Measurements from ENCODE around the gene NHLRC4. TPM values are rescaled to one million over a fixed set of nuclear protein-coding genes. Genes with fewer than 3 reads are reported as not detected.

The NHLRC4 gene
- total RNA-seq, 1 donor from 2014 or later = 1.1 TPM

DNA sequence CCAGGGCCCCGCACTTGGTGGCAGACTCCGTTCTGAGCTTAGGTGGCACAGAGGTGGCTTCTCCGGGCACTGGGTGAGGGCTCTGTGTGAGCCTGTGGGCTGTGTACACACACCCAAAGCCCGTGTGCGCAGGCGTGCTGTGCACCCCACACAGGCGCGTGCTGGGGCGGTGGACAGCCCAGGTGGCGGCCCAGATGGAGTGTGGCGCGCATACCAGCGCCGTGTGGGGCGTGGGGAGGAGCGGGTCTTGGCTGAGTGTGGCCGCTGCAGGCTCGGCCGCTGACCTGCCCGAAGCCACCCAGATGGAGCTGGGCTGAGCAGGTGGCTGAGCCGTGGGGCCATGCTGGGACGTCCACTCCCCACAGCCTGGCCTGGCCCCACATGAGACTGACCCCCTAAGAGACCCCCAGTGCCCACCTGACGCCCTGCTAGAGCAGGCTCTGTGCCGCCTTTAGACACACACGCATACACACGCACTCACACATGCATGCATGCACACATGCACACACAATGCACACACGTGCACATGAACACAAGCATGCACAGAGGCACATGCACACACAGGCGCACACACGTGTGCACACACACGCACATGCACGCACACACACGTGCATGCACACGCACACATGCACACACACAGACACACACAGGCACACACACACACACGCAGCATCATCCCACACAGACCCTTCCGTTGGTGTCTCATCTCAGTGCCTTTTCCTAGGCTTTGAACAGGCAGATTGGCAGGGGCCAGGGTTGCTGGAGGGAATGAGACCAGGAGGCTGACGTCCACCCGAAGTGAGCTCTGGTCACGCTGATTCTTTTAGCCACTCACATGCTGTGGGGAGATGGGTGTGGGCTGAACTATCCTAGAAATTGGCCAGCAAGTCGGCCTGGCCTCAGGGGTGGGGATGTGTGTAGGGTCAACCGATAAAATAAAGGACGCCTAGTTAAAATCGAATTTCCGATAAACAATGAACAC, 4.6 kb upstream of the NHLRC4 start:
- Mint-ChIP-seq H3K4me3 (no peak overlapping the region), H3K27me3 (peaks cover 10% of the 10 kb centered on the region), H3K9me3 (no peaks in the 10 kb centered on the region), H3K27ac (no peak overlapping the region), H3K4me1 (peaks cover 7% of the 10 kb centered on the region), H3K36me3 (ENCODE audit: low read depth) (no peaks in the 10 kb centered on the region)
- intact Hi-C loops (cut with micrococcal nuclease) = loop anchor here (10.0 kb wide), 2 partner anchors 53 to 103 kb away; partner anchors contain the start of gene RHOT2
- DNase-seq = no peak

DNA sequence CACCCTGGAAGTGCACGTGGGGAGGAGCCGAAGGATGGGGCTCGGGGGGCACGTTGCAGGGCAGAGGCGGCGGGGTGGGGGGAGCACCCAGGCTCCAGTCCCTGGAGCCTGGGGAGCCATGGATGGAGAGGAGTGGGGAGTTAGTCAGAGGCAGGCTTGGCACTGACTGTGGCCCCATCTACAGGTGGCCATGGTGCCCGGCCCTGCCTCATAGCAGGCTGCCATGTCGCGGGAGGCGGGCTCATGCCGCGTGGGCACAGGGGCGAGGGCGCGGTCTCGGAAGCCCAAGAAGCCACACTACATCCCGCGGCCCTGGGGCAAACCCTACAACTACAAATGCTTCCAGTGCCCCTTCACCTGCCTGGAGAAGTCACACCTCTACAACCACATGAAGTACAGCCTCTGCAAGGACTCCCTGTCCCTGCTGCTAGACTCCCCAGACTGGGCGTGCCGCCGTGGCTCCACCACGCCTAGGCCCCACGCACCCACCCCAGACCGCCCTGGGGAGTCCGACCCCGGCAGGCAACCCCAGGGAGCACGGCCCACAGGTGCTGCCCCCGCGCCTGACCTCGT, 3.6 kb upstream of the NHLRC4 start:
- no peak for DNase-seq
- no peak overlapping the region for H3K27ac Mint-ChIP-seq
- intact Hi-C loops (cut with micrococcal nuclease) = loop anchor here (10.0 kb wide), 2 partner anchors 52 to 102 kb away; partner anchors contain the start of gene RHOT2
- H3K27me3 Mint-ChIP-seq = peaks cover 10% of the 10 kb centered on the region
- H3K4me3 Mint-ChIP-seq = no peak overlapping the region
- peaks cover 7% of the 10 kb centered on the region for H3K4me1 Mint-ChIP-seq
- no peaks in the 10 kb centered on the region for H3K9me3 Mint-ChIP-seq
- no peaks in the 10 kb centered on the region for H3K36me3 Mint-ChIP-seq (ENCODE audit: low read depth)

DNA sequence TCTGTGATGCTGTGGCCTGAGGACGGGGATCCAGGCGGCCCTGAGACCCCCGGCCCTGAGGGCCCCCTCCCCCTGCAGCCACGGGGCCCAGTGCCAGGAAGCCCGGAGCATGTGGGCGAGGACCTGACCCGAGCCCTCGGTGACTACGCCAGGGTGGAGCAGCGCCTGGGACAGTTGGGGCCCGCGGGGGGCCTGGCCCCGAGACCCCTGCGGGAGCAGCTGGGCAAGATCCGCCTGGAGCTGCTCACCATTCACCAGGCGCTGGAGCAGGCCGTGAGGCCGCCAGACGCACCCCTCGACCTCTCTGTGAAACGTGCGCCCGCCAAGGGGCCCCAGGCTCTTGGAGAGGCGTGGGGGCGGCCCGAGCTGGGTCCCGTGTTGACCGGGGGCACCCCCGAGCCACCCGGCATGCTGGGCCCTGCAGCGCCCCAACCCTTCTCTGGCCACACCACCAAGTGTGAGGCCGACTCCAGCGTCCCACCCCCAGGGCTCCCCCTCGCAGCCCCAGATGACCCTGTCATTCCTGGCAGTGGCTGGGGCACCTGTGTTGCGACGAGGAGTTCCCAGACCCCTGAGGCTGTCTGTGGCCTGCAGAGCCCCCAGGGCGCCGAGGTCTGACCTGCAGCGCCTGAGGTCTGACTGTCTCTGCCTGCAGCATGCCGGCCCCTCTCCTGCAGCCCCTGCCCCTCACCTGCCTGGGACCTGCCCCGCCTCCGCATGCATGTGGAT, 2.0 kb upstream of the NHLRC4 start:
- H3K9me3 Mint-ChIP-seq = no peaks in the 10 kb centered on the region
- H3K27me3 Mint-ChIP-seq = peaks cover 4% of the 10 kb centered on the region
- intact Hi-C loops (cut with micrococcal nuclease) = loop anchor here (10.0 kb wide), 2 partner anchors 50 to 100 kb away; partner anchors contain the start of gene RHOT2
- H3K4me1 Mint-ChIP-seq = peaks cover 12% of the 10 kb centered on the region
- H3K27ac Mint-ChIP-seq = no peak overlapping the region
- H3K36me3 Mint-ChIP-seq (ENCODE audit: low read depth) = no peaks in the 10 kb centered on the region
- H3K4me3 Mint-ChIP-seq = no peak overlapping the region
- DNase-seq = no peak

DNA sequence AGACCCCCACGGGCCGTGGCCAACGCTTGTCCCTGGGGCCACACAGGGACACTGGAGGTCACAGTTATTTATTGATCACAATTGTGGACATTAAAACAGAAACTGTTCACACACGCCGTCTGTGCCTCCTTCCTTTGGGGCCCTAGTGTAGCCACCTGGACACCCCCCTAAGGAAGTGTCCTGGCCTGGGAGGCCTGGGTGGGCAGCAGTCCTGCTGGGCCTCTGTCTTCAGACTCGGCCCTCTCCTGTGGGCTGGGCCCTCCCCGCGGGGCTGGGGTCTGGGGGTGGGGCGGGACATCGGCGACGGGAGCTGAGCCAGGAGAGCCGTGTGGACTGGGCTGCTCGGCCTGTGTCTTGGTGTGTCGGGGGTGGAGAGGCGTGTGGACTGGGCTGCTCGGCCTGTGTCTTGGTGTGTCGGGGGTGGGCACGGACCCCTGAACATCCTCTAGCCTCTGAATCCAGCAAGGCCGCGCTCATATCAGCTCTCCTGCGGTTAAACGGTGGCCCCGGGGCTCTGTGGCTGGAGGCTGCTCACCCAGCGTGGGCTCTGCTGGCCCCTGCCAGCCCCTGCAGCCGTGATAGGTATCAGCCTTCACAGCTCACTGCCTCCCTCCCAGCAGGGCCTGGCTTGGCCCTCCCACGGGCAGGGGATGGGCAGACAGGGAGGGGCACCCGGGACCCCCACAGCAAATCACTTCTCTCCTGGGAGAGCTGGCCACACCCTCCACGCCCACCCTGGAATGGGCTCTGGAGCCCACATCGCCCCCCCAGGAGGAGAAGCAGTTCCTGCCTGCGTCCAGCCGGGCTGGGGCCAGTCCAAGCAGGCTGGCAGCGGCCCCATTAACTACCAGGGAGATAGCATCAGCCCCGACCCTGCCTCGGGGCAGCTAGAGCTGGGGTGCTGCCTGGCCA, 1.1 kb upstream of the NHLRC4 start:
- Mint-ChIP-seq H3K4me1 (peaks cover 14% of the 10 kb centered on the region), H3K9me3 (no peaks in the 10 kb centered on the region), H3K27me3 (peaks cover 4% of the 10 kb centered on the region), H3K36me3 (ENCODE audit: low read depth) (no peaks in the 10 kb centered on the region), H3K27ac (no peak overlapping the region), H3K4me3 (no peak overlapping the region)
- no peak for DNase-seq
- intact Hi-C loops (cut with micrococcal nuclease) = loop anchor here (2.0 to 10.0 kb wide), 3 partner anchors 39 to 99 kb away; partner anchors contain the start of genes CAPN15 and RHOT2

DNA sequence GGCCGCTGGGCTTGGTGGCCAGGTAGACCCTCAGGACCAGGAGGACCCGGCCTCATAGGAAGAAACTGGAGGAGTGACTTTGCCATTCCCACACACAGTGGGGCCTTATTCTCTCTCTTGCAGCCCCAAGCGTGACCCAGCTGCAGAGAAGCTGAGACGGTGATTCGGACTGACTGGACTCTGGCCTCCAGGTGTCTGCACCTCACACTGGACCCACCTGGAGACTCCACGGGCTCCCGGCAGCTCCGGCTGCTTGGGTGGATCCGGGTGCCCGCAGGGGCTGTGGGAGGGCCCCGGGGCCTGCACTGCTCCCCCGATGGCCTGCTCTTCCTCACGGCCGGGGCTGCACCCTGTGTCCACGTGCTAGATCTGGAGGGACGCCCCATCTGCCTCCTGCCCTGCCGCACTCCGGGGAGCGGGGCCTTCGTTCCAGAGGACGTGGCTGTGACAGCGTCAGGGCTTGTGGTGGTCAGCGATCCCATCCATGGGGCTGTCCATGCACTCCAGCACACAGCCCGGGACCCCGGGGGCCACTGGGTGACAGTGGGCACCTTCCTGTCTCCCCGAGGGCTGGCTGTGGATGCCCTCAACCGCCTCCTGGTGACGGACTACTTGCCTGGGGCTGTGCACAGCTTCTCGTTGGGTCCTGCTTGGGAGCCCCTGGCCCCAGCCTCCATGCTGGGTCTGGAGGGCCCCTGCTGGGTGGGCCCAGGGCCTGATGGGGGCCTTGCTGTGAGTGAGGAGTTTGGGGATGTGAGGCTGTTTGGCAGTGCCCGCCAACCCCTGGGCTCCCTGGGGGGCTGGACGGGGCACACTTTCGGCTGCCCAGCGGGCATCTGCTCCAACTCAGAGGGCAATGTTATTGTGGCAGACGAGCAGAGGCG, 810 bp downstream of the NHLRC4 start:
- no peaks in the 10 kb centered on the region for H3K9me3 Mint-ChIP-seq
- intact Hi-C loops (cut with micrococcal nuclease) = loop anchor here (2.0 to 10.0 kb wide), 3 partner anchors 41 to 97 kb away; partner anchors contain the start of genes CAPN15 and RHOT2
- peak overlapping the region; percentile 79 for H3K4me3 Mint-ChIP-seq
- H3K36me3 Mint-ChIP-seq (ENCODE audit: low read depth) = no peaks in the 10 kb centered on the region
- no peak for DNase-seq
- no peaks in the 10 kb centered on the region for H3K27me3 Mint-ChIP-seq
- H3K27ac Mint-ChIP-seq = peak overlapping the region; percentile 87
- H3K4me1 Mint-ChIP-seq = peaks cover 24% of the 10 kb centered on the region

DNA sequence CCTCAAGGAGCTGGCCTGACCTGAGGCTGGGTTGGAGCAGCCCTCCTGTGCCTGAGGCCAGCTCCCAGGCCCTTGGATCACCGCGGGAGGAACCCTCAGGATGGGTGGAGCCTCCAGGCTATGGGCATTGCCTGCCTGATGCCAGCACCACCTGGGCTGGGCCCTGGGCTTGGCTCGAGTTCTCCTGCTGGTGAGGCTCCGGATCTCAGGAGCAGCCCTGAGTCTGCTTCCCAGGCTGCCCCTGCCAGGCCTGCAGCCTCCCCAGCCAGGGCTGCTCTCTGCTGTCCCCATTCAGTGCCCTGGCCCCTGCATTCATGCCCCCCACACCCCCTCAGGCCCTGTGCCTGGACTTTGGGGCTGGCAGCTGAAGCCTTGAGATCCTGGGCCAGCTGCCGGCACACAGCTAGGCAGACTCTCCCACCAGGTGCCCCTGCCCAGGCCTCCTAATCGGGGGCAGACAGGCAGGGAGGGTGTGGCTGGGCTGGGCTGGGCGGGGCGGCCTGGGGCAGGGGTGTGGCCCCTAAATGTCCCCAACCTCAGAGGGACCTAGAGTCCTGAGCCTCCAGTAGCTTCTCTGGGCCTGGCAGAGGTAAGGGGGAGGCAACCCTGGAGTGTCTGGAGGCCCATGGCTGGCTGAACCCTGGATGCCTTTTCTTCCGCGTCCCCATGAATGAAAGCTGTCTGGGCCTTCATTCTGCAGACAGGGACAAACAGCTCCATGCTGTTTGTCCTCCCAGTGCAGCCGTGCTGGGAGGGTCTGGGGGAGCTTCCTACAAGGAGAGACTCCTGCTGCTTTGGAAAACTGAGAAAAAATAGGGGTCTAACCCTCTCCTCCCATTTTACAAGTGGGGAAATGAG, 1.8 kb downstream of the NHLRC4 start:
- peak overlapping the region; percentile 93 for H3K27ac Mint-ChIP-seq
- H3K4me1 Mint-ChIP-seq = peaks cover 24% of the 10 kb centered on the region
- no peaks in the 10 kb centered on the region for H3K9me3 Mint-ChIP-seq
- DNase-seq = no peak
- no peaks in the 10 kb centered on the region for H3K27me3 Mint-ChIP-seq
- H3K36me3 Mint-ChIP-seq (ENCODE audit: low read depth) = no peaks in the 10 kb centered on the region
- peak overlapping the region; percentile 89 for H3K4me3 Mint-ChIP-seq
- intact Hi-C loops (cut with micrococcal nuclease) = loop anchor here (1.0 to 10.0 kb wide), 3 partner anchors 21 to 96 kb away; partner anchors contain the start of gene RHOT2

DNA sequence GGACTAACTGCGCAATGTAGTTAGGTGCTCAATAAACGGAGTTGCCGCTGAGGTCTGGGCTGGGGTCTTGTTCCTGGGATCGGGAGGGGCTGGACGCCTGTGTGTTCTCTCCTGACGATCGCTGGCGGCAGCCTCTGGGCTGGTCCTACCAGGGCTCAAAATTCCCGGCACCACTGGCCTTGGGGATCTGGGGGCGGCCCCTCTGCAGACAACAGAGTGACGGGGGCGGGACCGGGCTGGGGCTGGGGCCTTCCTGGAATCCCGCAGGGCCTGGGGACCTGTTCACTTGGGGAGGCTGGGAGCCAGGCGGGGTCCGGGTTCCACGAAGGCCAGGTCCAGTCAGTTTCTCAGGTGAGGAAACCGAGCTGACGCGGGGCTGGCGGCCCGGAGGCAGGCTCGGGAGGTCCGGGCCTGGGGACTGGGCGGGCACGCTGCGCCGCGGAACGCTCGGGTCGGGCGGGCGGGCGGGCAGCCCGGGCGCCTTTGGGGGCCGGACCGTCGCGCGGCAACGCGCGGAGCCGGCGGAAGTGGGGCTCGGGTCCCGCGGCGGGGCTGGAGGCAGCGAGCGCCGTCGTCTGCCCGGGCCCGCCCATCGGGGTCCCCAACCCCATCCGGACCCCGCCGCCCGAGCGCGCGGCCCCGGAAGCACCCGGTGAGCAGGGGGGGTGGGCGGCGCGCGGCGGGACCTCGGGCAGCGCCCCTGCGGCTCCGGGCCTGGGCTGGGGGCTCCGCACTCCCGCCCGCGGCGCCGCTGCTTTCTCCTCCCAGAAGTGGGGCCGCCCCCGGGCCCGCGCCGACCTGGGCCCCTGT, 2.8 kb downstream of the NHLRC4 start, which contains the start of gene PIGQ:
Gene PIGQ, plus strand, starts transcription at position 524 of the 810 bp plus-strand sequence. CDS start 4,107 bp downstream, outside the sequence.
- H3K36me3 Mint-ChIP-seq (ENCODE audit: low read depth) = no peaks in the 10 kb centered on the region
- peak within 1 kb of the TSS; percentile 89 for H3K4me3 Mint-ChIP-seq
- no peaks in the 10 kb centered on the region for H3K27me3 Mint-ChIP-seq
- H3K27ac Mint-ChIP-seq = peak within 1 kb of the TSS; percentile 93
- DNase-seq = peak; percentile 91
- H3K9me3 Mint-ChIP-seq = no peaks in the 10 kb centered on the region
- peaks cover 24% of the 10 kb centered on the region for H3K4me1 Mint-ChIP-seq
- intact Hi-C loops (cut with micrococcal nuclease) = loop anchor here (1.0 to 10.0 kb wide), 3 partner anchors 20 to 95 kb away; partner anchors contain the start of gene RHOT2

DNA sequence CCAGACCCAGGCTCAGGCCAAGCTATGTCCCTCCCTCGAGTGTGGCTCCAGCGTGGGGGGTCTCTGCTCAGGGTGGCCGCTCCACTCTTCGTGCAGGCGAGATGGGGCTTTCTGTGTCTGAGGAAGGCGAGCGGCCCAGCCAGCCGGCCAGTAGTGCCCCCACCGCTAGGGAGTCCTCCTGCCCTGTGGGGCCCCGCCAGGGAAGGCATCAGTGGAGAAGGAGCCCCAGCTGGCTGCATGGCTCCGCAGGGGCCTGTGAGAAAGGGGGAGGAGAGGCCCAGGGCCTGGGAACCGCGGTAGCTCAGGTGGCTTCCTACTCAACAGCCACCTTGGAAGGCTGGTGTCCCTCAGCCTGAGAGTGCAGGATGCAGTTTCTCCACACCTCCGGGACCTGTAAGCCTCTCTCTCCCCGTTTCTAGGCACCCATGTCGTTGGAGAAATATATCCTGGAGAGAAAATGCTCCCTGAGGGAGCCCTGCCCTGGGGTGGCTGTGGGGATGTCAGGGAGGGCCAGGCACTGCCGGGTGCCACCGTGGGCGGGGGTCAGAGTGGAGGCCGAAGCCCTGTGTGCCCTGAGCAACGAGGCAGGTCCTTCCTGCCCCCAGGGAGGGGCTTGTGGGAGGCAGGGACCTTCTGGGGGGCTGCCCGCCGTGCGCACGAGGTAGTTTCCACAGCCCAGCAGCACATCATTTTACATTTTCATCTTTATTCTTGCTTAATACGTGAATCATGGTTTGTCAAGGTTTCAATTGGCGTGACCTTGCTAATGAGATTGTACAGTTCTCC, 6.3 kb downstream of the NHLRC4 start:
- peaks cover 18% of the 10 kb centered on the region for H3K4me1 Mint-ChIP-seq
- no peaks in the 10 kb centered on the region for H3K36me3 Mint-ChIP-seq (ENCODE audit: low read depth)
- no peaks in the 10 kb centered on the region for H3K27me3 Mint-ChIP-seq
- H3K4me3 Mint-ChIP-seq = no peak overlapping the region
- H3K27ac Mint-ChIP-seq = no peak overlapping the region
- intact Hi-C loops (cut with micrococcal nuclease) = no loop called here
- H3K9me3 Mint-ChIP-seq = no peaks in the 10 kb centered on the region
- no peak for DNase-seq

DNA sequence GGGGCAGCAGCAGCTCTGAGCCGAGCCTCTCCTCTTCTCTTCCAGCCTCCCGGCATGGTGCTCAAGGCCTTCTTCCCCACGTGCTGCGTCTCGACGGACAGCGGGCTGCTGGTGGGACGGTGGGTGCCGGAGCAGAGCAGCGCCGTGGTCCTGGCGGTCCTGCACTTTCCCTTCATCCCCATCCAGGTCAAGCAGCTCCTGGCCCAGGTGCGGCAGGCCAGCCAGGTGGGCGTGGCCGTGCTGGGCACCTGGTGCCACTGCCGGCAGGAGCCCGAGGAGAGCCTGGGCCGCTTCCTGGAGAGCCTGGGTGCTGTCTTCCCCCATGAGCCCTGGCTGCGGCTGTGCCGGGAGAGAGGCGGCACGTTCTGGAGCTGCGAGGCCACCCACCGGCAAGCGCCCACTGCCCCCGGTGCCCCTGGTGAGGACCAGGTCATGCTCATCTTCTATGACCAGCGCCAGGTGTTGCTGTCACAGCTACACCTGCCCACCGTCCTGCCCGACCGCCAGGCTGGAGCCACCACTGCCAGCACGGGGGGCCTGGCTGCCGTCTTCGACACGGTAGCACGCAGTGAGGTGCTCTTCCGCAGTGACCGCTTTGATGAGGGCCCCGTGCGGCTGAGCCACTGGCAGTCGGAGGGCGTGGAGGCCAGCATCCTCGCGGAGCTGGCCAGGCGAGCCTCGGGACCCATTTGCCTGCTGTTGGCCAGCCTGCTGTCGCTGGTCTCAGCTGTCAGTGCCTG, 7.4 kb downstream of the NHLRC4 start:
- no peak overlapping the region for H3K4me3 Mint-ChIP-seq
- DNase-seq = no peak
- no peak overlapping the region for H3K27ac Mint-ChIP-seq
- no peaks in the 10 kb centered on the region for H3K36me3 Mint-ChIP-seq (ENCODE audit: low read depth)
- no peaks in the 10 kb centered on the region for H3K27me3 Mint-ChIP-seq
- peaks cover 16% of the 10 kb centered on the region for H3K4me1 Mint-ChIP-seq
- intact Hi-C loops (cut with micrococcal nuclease) = no loop called here
- H3K9me3 Mint-ChIP-seq = no peaks in the 10 kb centered on the region

Data from activated CD4-positive, alpha-beta T cell treated with anti-CD3 and anti-CD28 coated beads, Interleukin-2, amount 10 ng/mL, durations not matched to agents 24 days and 14 days (primary cell).